Endometrium (tissue), 2 donors: ENCODE results near the gene EXOSC6.
"Not testable (repeated sequence)": the region's sequence is repeated elsewhere in the genome, so short reads cannot be mapped to it uniquely, and the experiment has no call there.

Experiments
- FAIRE-seq: peaks from 2 replicates; lab custom pipeline; 2012; peaks lifted over from hg19 to GRCh38; lab: Jason Lieb, UNC
- donor health status: control.
- donor health status: control.

The EXOSC6 gene

DNA sequence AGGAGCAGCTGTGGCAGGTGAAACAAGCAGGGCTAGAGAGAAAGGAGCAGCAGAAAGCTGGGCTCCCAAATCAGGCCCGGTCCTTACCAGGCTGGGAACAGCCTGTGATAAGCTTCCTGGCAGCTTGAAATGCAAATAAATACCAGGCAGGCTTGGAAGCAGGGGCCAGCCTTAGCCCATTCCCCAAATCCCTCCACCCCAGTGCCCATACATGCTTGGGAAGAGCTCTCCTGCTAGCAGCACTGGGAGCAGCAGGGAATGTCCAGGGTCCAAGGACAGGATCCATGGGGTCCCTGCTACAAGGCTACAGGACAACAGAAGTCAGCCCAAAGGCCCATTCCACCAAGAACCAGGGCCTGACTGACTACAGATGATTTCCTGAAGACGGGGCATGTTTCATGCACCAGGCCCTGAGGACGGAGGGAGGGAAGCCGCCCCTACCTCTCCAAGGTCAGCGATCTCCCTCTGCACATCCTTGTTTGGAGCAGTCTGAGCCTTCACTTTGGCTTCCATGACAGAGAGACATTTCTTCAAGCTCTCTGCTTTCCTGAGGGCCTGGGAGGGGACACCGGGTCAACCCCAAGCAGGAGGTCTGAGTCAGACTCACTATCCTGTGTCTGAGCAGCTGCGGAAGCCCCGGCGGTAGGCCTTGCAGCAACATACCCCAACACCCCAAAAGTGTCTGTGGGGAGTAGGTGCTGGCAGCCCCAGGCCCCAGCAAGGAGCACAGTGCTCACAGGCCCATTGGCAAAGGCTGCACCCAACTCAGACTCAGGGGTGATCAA, 2.6 kb upstream of the EXOSC6 start:
- no peak for FAIRE-seq

DNA sequence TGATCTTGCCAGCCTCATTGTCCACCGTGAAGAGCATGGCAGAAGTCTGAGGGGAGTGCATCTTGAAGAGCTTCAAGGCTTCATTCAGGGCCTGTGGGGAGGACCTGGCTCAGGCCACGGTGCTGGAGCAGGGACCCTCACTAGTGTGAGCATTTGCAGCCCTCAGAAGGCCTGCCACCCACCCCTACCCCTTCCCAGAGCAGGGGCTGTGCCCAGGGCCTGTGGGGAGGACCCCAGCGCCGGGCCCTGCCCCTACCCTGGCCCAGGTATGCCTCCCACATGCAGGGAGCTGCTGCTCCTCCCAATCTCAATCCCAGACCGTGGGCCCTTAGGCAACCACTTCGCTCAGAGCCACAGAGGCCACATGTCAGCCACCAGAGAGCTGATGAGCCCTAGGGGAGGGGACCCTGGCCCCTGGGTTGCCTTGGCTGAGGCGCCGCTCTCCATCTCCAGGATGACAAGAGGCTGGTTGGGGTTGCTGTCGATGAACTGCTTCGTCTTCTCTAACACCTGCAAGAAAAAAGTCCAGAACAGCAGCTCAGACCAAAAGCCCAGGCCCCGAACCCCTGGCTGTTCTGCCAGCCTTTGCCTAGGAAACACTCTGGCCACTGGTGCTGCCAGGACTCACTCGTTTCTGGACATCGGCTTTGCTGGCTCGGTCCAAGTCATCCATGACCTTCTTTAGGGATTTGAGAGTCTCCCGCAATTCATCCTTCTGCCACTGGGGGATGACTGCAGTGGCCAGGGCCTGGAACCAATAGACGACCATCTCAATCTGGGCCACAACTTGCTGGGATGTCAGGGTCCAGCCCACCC, 1.8 kb upstream of the EXOSC6 start:
- no peak for FAIRE-seq

- no peak for FAIRE-seq
Measured at GRCh38 chr16:70252355-70252988, 732 bp upstream of the EXOSC6 start.

DNA sequence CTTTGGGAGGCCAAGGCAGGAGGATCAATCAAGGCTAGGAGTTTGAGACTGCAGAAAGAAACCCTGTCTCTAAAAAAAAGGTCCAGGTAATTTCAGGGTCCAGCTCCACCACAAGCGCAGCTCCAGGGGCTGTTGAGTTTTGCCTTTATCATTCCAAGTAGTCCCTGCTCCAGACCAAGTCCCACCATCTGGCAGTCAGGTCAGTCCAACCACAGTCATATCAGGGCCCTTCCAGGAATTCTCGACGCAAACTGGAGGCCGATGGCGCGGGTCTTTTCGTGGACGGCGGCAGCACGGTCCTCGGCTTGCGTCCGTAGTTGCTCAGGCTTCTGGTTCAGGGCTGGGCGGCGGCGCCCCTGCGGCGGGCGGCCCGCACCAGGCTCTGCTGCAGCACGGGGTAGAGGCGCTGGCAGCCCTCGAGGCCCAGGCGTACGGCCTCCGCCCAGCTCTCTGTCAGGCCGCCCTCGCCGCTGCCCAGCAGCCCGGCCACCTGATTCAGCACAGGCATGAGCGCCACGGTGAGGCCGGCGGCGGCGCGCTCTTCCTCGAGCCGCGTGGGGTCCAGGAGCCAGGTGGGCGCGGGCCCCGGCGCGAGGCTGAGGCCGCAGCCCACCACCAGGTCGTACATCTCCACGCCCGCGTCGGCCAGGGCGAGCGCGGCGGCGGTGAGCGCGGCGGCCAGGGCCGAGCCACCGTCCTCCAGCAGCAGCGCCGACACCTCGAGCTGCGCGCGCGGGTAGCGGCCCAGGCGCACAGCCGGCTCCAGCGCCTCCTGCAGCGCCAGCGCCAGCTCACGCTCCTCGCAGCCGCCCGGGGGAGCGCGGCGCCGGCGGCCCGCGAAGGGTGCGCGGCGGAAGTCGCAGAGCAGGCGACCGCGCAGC, 752 bp downstream of the EXOSC6 start:
- FAIRE-seq = no peak

- not testable (repeated sequence) for FAIRE-seq
Measured at GRCh38 chr16:70249697-70250096, 2.0 kb downstream of the EXOSC6 start.

GRCh38 chr16:70238773-70239172, 13.0 kb downstream of the EXOSC6 start:
- FAIRE-seq = not testable (repeated sequence)

- not testable (repeated sequence) for FAIRE-seq
Measured at GRCh38 chr16:70231831-70232230, 19.9 kb downstream of the EXOSC6 start.

GRCh38 chr16:70226024-70226423, 25.7 kb downstream of the EXOSC6 start:
- FAIRE-seq = not testable (repeated sequence)

DNA sequence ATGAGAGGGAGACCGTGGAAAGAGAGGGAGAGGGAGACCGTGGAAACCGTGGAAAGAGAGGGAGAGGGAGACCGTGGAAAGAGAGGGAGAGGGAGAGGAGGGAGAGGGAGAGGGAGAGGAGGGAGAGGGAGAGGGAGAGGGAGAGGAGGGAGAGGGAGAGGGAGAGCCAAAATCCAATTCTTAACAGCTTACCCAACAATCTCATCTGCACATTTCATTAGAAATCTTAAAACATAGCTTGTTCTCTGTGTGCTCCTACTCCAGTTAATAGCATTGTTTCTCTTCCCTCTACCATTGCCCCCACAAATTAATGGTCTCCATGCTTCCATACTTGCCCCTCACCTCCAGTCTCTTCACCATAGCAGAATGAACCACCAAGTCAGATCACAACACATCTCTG, 26.3 kb downstream of the EXOSC6 start:
- not testable (repeated sequence) for FAIRE-seq

GRCh38 chr16:70224645-70225044, 27.1 kb downstream of the EXOSC6 start:
- FAIRE-seq = not testable (repeated sequence)

DNA sequence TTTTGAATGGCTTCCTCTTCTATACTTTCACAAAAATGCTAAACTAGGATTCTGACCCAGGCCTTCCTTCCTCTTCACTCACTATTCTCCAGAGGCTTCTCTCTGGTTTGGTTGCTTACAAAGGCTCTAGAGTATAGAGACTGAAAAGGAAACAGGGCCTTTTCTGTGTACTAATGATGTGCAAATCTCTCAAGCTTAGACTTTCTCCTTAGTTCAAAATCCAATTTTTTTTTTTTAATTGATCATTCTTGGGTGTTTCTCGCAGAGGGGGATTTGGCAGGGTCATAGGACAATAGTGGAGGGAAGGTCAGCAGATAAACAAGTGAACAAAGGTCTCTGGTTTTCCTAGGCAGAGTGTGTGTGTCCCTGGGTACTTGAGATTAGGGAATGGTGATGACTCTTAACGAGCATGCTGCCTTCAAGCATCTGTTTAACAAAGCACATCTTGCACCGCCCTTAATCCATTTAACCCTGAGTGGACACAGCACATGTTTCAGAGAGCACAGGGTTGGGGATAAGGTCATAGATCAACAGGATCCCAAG, 27.7 kb downstream of the EXOSC6 start:
- not testable (repeated sequence) for FAIRE-seq

DNA sequence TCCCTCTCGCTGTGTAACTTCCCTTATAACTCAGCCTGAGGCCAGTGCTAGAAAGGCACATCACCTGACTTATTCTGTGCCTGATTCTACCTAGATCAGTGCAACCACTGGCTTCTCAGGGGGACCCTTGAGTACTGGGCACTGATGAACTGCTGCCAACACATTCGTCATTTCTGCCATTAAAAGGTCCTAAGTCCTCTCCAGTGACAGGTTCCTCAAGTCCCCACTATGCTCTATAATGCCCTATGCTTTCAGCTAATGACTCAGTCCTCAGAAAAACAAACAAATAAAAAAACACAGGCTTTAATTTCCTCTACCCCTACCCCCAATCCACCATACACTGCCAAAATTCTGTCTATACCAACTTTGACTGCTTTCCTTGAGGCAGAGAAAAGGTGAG, 28.5 kb downstream of the EXOSC6 start:
- FAIRE-seq = not testable (repeated sequence)

DNA sequence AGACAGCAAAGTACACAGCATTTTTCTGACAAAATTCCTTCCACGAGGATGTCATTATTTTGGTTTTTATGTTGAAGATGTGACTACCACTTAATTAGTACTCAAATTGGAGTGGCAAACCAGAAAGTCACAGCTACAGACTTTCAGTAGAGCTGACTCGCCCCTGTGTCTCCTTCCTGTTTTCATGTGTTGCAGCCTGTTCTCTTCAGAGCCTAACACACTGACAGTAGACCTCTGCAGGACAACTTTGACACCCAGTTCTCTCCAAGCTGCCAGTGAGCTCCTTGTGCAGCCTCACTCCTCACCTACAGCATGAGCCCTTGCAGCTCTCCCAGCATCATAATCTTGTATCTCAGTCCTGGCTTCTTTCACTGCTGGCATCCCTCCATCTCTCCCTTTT, 29.2 kb downstream of the EXOSC6 start:
- FAIRE-seq = not testable (repeated sequence)

GRCh38 chr16:70218586-70218985, 33.2 kb downstream of the EXOSC6 start:
- not testable (repeated sequence) for FAIRE-seq

- not testable (repeated sequence) for FAIRE-seq
Measured at GRCh38 chr16:70206382-70206781, 45.4 kb downstream of the EXOSC6 start.

GRCh38 chr16:70204668-70205405, 46.9 kb downstream of the EXOSC6 start:
- not testable (repeated sequence) for FAIRE-seq

- not testable (repeated sequence) for FAIRE-seq
Measured at GRCh38 chr16:70204010-70204409, 47.7 kb downstream of the EXOSC6 start.

DNA sequence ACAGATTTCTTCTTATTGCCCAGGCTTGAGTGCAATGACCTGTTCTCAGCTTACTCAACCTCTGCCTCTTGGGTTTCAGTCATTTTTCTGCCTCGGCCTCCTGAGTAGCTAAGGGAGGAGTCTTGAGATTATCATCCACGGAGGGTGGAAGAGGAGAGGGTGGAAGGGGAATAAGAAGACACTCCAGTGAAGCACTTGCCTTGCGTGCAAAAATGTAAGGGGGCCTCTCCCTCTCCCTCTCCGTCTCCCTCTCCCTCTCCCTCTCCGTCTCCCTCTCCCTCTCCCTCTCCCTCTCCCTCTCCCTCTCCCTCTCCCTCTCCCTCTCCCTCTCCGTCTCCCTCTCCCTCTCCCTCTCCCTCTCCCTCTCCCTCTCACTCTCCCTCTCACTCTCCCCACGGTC, 48.2 kb downstream of the EXOSC6 start:
- not testable (repeated sequence) for FAIRE-seq

DNA sequence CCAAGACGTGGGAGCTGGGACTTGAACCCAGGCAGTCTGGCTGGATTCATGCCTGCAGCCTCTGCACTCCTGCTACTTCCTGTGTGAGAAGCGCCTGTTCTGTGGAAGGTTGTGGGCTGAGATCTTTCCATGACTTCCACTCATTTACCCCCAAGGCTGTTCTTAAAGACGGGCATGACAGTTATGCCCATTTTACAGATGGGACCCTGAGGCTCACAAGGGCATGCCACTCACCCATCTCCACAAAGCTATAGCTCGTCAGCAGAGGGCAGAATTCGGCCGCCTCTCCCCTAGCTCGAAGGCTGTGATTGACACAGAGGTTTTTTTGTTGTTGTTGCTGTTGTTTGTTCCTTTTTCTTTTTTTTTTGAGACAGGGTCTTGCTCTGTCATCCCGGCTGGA, 51.7 kb downstream of the EXOSC6 start:
- FAIRE-seq = not testable (repeated sequence)

DNA sequence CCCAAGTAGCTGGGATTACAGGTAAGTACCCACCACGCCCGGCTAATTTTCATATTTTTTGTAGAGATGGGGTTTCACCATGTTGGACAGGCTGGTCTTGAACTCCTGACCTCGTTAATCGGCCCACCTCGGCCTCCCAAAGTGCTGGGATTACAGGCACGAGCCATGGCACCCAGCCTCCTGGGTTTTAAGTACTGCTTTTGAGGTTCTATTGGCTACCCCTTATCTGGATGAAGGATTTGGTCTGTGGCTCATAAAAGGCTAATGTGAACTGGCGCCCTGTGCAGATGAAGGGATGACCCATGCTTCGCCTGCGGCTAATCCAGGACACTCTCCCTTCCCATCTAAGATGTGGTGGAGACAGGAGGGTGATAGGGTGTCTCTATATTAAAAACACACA, 52.6 kb downstream of the EXOSC6 start:
- not testable (repeated sequence) for FAIRE-seq

- FAIRE-seq = not testable (repeated sequence)
Measured at GRCh38 chr16:70198666-70199065, 53.1 kb downstream of the EXOSC6 start.
